Prostate gland (tissue), 2 donors: ENCODE results near the gene ARHGAP25. TPM values are rescaled to one million over a fixed set of nuclear protein-coding genes. Genes with fewer than 3 reads are reported as not detected.

Source experiments
- DNase-seq: peaks from one replicate; pipeline ENCODE4 v3.0.0-alpha.2; 2019; ENCODE audit warnings: low spot score
- H3K27ac ChIP-seq, 2 donors: fragments of 200-600 bp; sonication (generic); 2 replicates each; pipeline ENCODE4 v1.5.1; 2017 to 2019
- H3K27me3 ChIP-seq: fragments of 200-600 bp; sonication (generic); replicated peaks from 2 replicates; pipeline ENCODE4 v1.5.1; 2019; ENCODE audit not compliant: insufficient read depth
- H3K36me3 ChIP-seq, 2 donors: fragments of 200-600 bp; sonication (generic); 1 replicate in 1 of 2; 2 replicates in 1 of 2; pipeline versions ENCODE4 v1.5.1 to v1.8.1; 2017 to 2019
- H3K4me1 ChIP-seq: fragments of 200-600 bp; sonication (generic); replicated peaks from 2 replicates; pipeline ENCODE4 v1.5.1; 2019
- H3K4me3 ChIP-seq, 2 donors: fragments of 200-600 bp; sonication (generic); 2 replicates each; pipeline ENCODE4 v1.5.1; 2017 to 2019
- H3K9me3 ChIP-seq: fragments of 200-600 bp; sonication (generic); 2 replicates; pipeline ENCODE4 v1.5.1; 2017
- CTCF ChIP-seq, 4 experiments: fragments of 200-600 bp in 2 of 4; fragments of 450-650 bp in 2 of 4; sonication (generic) in 2 of 4; IDR thresholded peaks; 1 replicate in 3 of 4; 2 replicates in 1 of 4; pipeline ENCODE4 v1.5.1; 2016 to 2019; ENCODE audit warnings: antibody characterized with exemption in 4 of 4, mild to moderate bottlenecking in 2 of 4, moderate library complexity in 2 of 4
- POLR2A ChIP-seq: fragments of 450-650 bp; IDR thresholded peaks from one replicate; pipeline ENCODE4 v1.6.1; 2016; ENCODE audit warnings: antibody characterized with exemption, mild to moderate bottlenecking
- POLR2AphosphoS5 ChIP-seq: sonication (generic); formaldehyde crosslinking; IDR thresholded peaks from one replicate; pipeline ENCODE4 v1.6.1; 2017; ENCODE audit warnings: antibody characterized with exemption
- WGBS: methylation state at CpG from one replicate; pipeline ENCODE4 v1.1.5; 2018; 5-methylcytosine and 5-hydroxymethylcytosine counted together
- intact Hi-C: fragments of 100-400 bp; cut with DNase I; formaldehyde crosslinking; loops from one replicate; pipeline ENCODE4 v1.14.2; 2022
- total RNA-seq, 2 donors: library from RNA; depleted of rRNA; stranded (reverse); fragments of >200 nt; gene quantifications; one replicate each; pipeline ENCODE4 v1.1.0, GENCODE V29; 2016

ARHGAP25 gene
- total RNA-seq, 2 donors from 2014 or later: 5.0 to 6.2 TPM

- no peaks in the 10 kb centered on the region for H3K27me3 ChIP-seq
- TF ChIP-seq POLR2AphosphoS5 (no peak), CTCF (IDR thresholded peaks at IDR 0.05) (no peak), POLR2A (no peak)
These were observed 130.5 kb downstream of the ARHGAP25 start for GRCh38 chr2:68865108-68865507.

GRCh38 chr2:68870215-68870614 is 135.6 kb downstream of the ARHGAP25 start:
- Histone ChIP-seq H3K9me3 (no peaks in the 10 kb centered on the region), H3K4me3 (no peak overlapping the region), H3K36me3 (no peaks in the 10 kb centered on the region), H3K27ac (no peak overlapping the region), H3K4me1 (no peaks in the 10 kb centered on the region), H3K27me3 (no peaks in the 10 kb centered on the region)
- TF ChIP-seq POLR2A (no peak), POLR2AphosphoS5 (no peak), CTCF (IDR thresholded peaks at IDR 0.05) (no peak)
- no peak for DNase-seq
- 65% methylated on average over 2 of the region's 2 CpGs for WGBS
- intact Hi-C loops: no loop called here

More at GRCh38 chr2:68865108-68865507, 130.5 kb downstream of the ARHGAP25 start:
- Histone ChIP-seq H3K4me3 (no peak overlapping the region), H3K4me1 (no peaks in the 10 kb centered on the region), H3K9me3 (no peaks in the 10 kb centered on the region), H3K27ac (no peak overlapping the region), H3K36me3 (no peaks in the 10 kb centered on the region)
- DNase-seq: no peak
- intact Hi-C loops: no loop called here

GRCh38 chr2:68871159-68871764 is 136.7 kb downstream of the ARHGAP25 start, which contains the start of gene BMP10:
Gene BMP10, minus strand, starts transcription at chr2:68871397. Its CDS starts 39 bp downstream, at chr2:68871358.
- intact Hi-C loops: no loop called here
- 79% methylated on average over 6 of the region's 6 CpGs for WGBS
- Histone ChIP-seq H3K4me1 (no peaks in the 10 kb centered on the region), H3K4me3 (no peak within 1 kb of the TSS), H3K27me3 (no peaks in the 10 kb centered on the region), H3K27ac (no peak within 1 kb of the TSS), H3K9me3 (no peaks in the 10 kb centered on the region), H3K36me3 (no peaks in the 10 kb centered on the region)
- DNase-seq: no peak
- TF ChIP-seq POLR2A: no peak
- TF ChIP-seq POLR2AphosphoS5: no peak
- no peak for TF ChIP-seq CTCF (IDR thresholded peaks at IDR 0.05)

Other genes starting within 250 kb of the ARHGAP25 start
- under 1 TPM in 1 of 2 donors, not detected in 1; 0.40 TPM for gene PROKR1, start 91.2 kb upstream of the ARHGAP25 start, total RNA-seq
- gene BMP10, start 136.6 kb downstream of the ARHGAP25 start, total RNA-seq: not detected
- not detected for gene GKN2, start 218.1 kb downstream of the ARHGAP25 start, total RNA-seq
- not detected for gene GKN1, start 239.8 kb downstream of the ARHGAP25 start, total RNA-seq